Stomach smooth muscle (tissue), 2 donors: ENCODE results near the gene APIP.

Experiments used
- H3K27ac ChIP-seq: one replicate; pipeline ENCODE4 v1.7.0; 2013; ENCODE audit warnings: mild to moderate bottlenecking, low read length, inconsistent platforms
- H3K27me3 ChIP-seq, 2 donors: one replicate each; pipeline ENCODE4 v1.7.0; 2013; ENCODE audit warnings: low read length in 2 of 2; ENCODE audit not compliant: insufficient read depth in 2 of 2, control insufficient read depth in 1 of 2
- H3K36me3 ChIP-seq, 2 donors: one replicate each; pipeline ENCODE4 v1.7.0; 2013; ENCODE audit warnings: low read length in 2 of 2; ENCODE audit not compliant: control insufficient read depth in 2 of 2, insufficient read depth in 2 of 2
- H3K4me1 ChIP-seq: one replicate; pipeline ENCODE4 v1.7.0; 2013; ENCODE audit warnings: low read length; ENCODE audit not compliant: control insufficient read depth, insufficient read depth
- H3K4me3 ChIP-seq, 2 donors: one replicate each; pipeline ENCODE4 v1.7.0; 2013; ENCODE audit warnings: low read length in 2 of 2
- H3K9ac ChIP-seq, 2 donors: one replicate each; pipeline ENCODE4 v1.7.0; 2013; ENCODE audit warnings: low read length in 2 of 2, mild to moderate bottlenecking in 1 of 2
- H3K9me3 ChIP-seq, 2 donors: one replicate each; pipeline ENCODE4 v1.7.0; 2013; ENCODE audit warnings: low read length in 2 of 2; ENCODE audit not compliant: control insufficient read depth in 2 of 2
- donor health status: healthy.
- donor health status: Pancreatic carcinoma.

APIP gene, protein sequence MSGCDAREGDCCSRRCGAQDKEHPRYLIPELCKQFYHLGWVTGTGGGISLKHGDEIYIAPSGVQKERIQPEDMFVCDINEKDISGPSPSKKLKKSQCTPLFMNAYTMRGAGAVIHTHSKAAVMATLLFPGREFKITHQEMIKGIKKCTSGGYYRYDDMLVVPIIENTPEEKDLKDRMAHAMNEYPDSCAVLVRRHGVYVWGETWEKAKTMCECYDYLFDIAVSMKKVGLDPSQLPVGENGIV

DNA sequence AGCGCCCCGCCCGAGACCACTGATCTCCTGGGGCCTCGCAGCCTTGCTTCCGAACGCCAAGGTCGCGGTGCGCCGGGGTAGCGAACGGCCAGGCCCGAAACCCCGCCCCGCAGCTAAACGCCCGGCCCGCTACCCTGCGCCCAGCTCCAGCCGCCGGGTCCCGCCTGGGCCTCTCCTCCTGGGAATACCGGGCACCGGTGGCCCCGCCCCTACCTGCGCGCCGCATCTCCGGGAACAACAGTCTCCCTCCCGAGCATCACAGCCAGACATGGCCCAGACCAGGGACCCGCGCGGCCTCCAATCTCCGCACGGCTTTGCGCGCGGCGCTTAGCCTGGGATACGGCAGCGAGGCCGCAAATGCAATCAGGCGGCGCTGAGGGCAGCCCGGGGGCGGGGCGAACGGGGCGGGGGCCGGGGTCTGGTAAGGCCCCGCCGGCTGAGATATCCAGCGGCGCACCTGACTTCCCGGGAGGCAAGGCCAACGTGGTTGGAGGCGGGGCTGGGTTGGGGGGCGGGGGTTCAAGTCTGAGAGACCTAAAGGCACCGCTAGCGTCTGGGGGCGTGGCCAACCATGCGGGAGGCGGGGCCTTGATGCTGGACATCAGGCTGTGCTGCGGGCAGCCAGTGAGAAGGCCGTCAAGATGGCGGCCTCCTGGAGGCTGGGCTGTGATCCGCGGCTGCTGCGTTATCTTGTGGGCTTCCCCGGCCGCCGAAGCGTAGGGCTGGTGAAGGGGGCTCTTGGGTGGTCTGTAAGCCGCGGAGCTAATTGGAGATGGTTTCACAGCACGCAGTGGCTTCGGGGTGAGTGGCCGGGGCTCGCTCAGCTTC lies at the start of gene APIP, which contains the start of gene PDHX:
Gene APIP (minus strand): TSS at position 365 of the 828 bp plus-strand sequence. CDS start 95 bp downstream, at position 270.
Gene PDHX (plus strand): TSS at position 604 of the 828 bp plus-strand sequence. CDS start 38 bp downstream, at position 642.
- peak within 1 kb of the TSS; percentile 97 to 98 for H3K9ac ChIP-seq
- H3K9me3 ChIP-seq: no peaks in the 10 kb centered on the region
- H3K36me3 ChIP-seq: no peaks in the 10 kb centered on the region
- peaks cover 19% of the 10 kb centered on the region for H3K4me1 ChIP-seq
- H3K27ac ChIP-seq: peak within 1 kb of the TSS; percentile 91
- peak within 1 kb of the TSS; percentile 94 to 95 for H3K4me3 ChIP-seq
- no peaks in the 10 kb centered on the region for H3K27me3 ChIP-seq

DNA sequence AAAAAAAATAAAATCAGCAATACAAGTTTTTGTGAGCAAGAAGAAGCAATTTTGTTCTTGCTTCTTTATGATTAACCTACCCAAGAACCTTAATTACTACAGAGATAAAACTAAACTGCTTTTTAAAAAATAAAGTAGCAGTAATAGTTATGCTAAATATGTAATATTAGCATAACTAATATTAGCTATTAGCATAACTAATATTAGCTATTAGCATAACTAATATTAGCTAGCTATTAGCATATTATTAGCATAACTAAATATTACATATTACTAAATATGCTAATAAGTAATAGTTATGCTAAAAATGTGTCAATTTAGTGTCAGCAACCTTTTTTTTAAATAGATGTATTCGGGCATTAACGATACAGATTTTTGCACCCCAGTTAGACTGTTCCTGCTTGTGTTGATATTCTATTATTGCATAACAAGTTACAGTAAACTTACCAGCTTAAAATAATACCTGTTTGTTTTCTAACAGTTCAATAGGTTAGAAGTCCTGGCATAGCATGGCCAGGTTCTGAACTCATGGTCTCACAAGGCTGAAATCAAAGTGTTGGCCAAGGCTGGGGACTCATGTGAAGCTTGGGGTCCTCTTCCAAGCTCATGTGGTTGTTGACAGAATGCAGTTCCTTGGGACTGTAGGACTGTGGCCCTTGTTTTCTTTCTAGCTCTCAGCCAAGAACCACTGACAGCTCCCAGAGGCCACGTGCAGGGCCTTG lies 48.6 kb upstream of the APIP start:
- no peaks in the 10 kb centered on the region for H3K4me1 ChIP-seq

DNA sequence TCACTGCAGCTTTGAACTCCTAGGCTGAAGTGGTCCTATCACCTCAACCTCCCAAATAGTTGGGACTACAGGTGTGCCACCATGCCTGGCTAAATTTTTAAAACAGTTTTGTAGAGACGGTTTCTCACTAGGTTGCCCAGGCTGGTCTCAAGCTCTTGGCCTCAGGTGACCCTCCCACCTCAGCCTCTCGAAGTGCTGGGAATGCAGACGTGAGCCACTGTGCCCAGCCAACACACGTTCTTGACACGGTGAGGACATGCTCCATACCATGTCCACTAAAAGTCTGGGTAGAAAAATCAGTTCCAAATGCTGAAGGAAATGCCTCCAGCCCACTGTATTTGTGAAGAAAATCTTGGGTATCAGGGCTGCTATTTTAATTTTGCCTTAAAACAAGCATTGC lies 47.2 kb upstream of the APIP start:
- Histone ChIP-seq H3K27ac (no peak overlapping the region), H3K4me3 (no peak overlapping the region), H3K36me3 (peaks cover 0 to 12% of the 10 kb centered on the region in 2 donors), H3K27me3 (no peaks in the 10 kb centered on the region), H3K9me3 (no peaks in the 10 kb centered on the region), H3K9ac (no peak overlapping the region), H3K4me1 (no peaks in the 10 kb centered on the region)

More for the DNA sequence above, 48.6 kb upstream of the APIP start:
- H3K4me3 ChIP-seq: no peak overlapping the region
- H3K27ac ChIP-seq: no peak overlapping the region
- peaks cover 2 to 12% of the 10 kb centered on the region in 2 donors for H3K36me3 ChIP-seq
- H3K27me3 ChIP-seq: no peaks in the 10 kb centered on the region
- no peaks in the 10 kb centered on the region for H3K9me3 ChIP-seq
- H3K9ac ChIP-seq: no peak overlapping the region

- Histone ChIP-seq H3K9ac (no peak overlapping the region), H3K27me3 (no peaks in the 10 kb centered on the region), H3K27ac (no peak overlapping the region), H3K36me3 (peaks cover 0 to 12% of the 10 kb centered on the region in 2 donors), H3K4me3 (no peak overlapping the region), H3K9me3 (no peaks in the 10 kb centered on the region), H3K4me1 (no peaks in the 10 kb centered on the region)
Measured at GRCh38 chr11:34962034-34962433, 45.9 kb upstream of the APIP start.

GRCh38 chr11:34960277-34960676 lies 44.1 kb upstream of the APIP start:
- H3K9ac ChIP-seq: no peak overlapping the region
- H3K36me3 ChIP-seq: peaks cover 0 to 10% of the 10 kb centered on the region in 2 donors
- H3K4me3 ChIP-seq: no peak overlapping the region
- H3K27me3 ChIP-seq: no peaks in the 10 kb centered on the region
- H3K9me3 ChIP-seq: no peaks in the 10 kb centered on the region
- H3K4me1 ChIP-seq: no peaks in the 10 kb centered on the region
- H3K27ac ChIP-seq: no peak overlapping the region

DNA sequence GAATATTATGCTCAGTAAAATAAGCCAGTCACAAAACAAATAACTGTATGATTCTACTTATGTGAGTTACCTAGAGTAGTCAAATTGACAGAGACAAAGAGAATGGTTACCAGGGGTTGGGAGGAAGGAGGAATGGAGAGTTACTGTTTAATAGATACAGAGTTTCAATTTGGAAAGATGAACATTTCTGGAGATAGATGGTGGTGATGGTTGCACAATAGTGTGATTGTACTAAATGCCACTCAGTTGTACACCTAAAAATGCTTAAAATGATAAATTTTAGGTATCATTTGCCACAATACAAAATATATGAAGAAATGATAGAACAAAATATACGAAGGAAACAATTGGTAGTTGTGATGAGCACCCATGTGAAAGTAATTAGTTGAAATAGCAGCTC lies 43.6 kb upstream of the APIP start:
- Histone ChIP-seq H3K4me3 (no peak overlapping the region), H3K27me3 (no peaks in the 10 kb centered on the region), H3K4me1 (no peaks in the 10 kb centered on the region), H3K36me3 (peaks cover 0 to 9% of the 10 kb centered on the region in 2 donors), H3K9ac (no peak overlapping the region), H3K9me3 (no peaks in the 10 kb centered on the region), H3K27ac (no peak overlapping the region)

DNA sequence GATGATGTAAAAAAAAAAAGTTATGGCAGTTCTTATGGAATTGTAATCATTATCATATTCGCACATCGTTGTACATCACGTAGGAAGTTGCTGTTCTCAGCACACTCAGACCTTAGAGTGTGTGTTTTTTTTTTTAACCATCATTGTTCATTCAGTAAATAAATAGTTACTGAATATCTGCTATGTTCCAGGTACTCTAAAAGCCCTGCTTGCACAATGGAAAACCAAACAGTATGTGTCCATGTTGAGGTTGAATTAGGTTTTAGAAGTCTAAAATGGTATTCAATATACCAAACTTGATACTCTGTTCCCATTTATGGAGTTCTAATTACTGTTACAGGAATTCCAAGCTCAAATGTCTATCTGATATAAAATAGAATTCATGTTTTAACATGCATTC lies 41.4 kb upstream of the APIP start:
- no peak overlapping the region for H3K4me3 ChIP-seq
- H3K27ac ChIP-seq: no peak overlapping the region
- H3K27me3 ChIP-seq: no peaks in the 10 kb centered on the region
- peaks cover 0 to 3% of the 10 kb centered on the region in 2 donors for H3K36me3 ChIP-seq
- no peaks in the 10 kb centered on the region for H3K4me1 ChIP-seq
- H3K9me3 ChIP-seq: no peaks in the 10 kb centered on the region
- H3K9ac ChIP-seq: no peak overlapping the region

DNA sequence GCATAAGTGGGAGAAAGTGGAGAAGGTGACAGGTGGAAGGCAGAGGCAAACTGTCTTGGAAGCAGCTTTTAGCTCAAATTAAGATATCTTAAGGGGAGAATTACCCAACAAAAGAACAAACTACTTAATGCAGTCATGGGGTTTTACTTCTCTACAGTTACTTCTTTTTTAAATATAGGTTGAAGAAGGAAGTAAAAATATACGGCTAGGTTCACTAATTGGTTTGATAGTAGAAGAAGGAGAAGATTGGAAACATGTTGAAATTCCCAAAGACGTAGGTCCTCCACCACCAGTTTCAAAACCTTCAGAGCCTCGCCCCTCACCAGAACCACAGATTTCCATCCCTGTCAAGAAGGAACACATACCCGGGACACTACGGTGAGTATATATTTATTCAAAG lies 41.0 kb upstream of the APIP start:
- H3K36me3 ChIP-seq: peaks cover 0 to 3% of the 10 kb centered on the region in 2 donors
- no peaks in the 10 kb centered on the region for H3K27me3 ChIP-seq
- no peaks in the 10 kb centered on the region for H3K9me3 ChIP-seq
- no peak overlapping the region for H3K27ac ChIP-seq
- H3K4me3 ChIP-seq: no peak overlapping the region
- H3K4me1 ChIP-seq: no peaks in the 10 kb centered on the region
- no peak overlapping the region for H3K9ac ChIP-seq

- no peaks in the 10 kb centered on the region for H3K4me1 ChIP-seq
- H3K4me3 ChIP-seq: no peak overlapping the region
- H3K9me3 ChIP-seq: no peaks in the 10 kb centered on the region
- H3K27ac ChIP-seq: no peak overlapping the region
- H3K27me3 ChIP-seq: no peaks in the 10 kb centered on the region
- no peaks in the 10 kb centered on the region for H3K36me3 ChIP-seq
- no peak overlapping the region for H3K9ac ChIP-seq
Measured at GRCh38 chr11:34953955-34954354, 37.8 kb upstream of the APIP start.

DNA sequence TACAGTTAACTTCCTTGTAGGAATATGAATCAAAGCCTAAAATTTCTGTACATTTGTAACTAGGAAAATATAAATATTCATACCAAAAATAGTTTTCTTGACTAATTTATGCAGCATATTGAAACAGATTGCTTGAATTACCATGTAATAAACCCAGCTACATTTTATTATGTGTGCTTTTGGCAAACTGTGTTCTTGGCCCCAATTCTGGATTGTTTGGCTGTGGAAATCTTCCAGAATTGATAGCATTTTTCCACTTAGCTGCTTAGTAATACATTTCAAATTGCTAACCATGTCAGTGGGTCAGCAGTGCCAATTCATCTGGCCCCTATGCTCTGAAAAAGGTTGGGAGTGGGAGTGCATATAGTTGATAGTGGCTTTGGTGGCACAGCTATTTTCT lies 32.5 kb upstream of the APIP start:
- Histone ChIP-seq H3K27ac (no peak overlapping the region), H3K4me1 (no peaks in the 10 kb centered on the region), H3K36me3 (no peaks in the 10 kb centered on the region), H3K4me3 (no peak overlapping the region), H3K9ac (no peak overlapping the region), H3K27me3 (no peaks in the 10 kb centered on the region), H3K9me3 (no peaks in the 10 kb centered on the region)
